Adrenal gland (tissue), 12 donors: ENCODE data around the gene HOXC13. TPM values are rescaled to one million over a fixed set of nuclear protein-coding genes. Genes with fewer than 3 reads are reported as not detected.

Experiments used
- DNase-seq, 7 donors: peaks; one replicate each; pipeline ENCODE4 v3.0.0-alpha.2; 2019 to 2020
- H3K27ac ChIP-seq, 5 donors: fragments of 200-600 bp; sonication (generic) in 4 of 5; 1 replicate in 3 of 5; 2 replicates in 2 of 5; pipeline versions ENCODE4 v1.5.1 to v1.8.0; 2016 to 2020; ENCODE audit warnings: mild to moderate bottlenecking in 1 of 5
- H3K27me3 ChIP-seq: fragments of 200-600 bp; 2 replicates; pipeline ENCODE4 v1.8.0; 2021
- H3K36me3 ChIP-seq, 2 donors: fragments of 200-600 bp; replicated peaks in 1 of 2; 1 replicate in 1 of 2; 2 replicates in 1 of 2; pipeline versions ENCODE4 v1.5.1 to v1.8.0; 2018 to 2022
- H3K4me1 ChIP-seq, 2 donors: fragments of 200-600 bp; replicated peaks in 1 of 2; 1 replicate in 1 of 2; 2 replicates in 1 of 2; pipeline versions ENCODE4 v1.5.1 to v1.8.0; 2018 to 2021
- H3K4me3 ChIP-seq, 4 donors: fragments of 200-600 bp; sonication (generic) in 3 of 4; one replicate each; pipeline ENCODE4 v1.5.1; 2016 to 2018
- H3K9me3 ChIP-seq, 3 donors: fragments of 200-600 bp; sonication (generic) in 1 of 3; replicated peaks in 1 of 3; 1 replicate in 2 of 3; 2 replicates in 1 of 3; pipeline versions ENCODE4 v1.5.1 to v1.8.0; 2016 to 2021
- CTCF ChIP-seq, 6 experiments: fragments of 450-650 bp in 4 of 6; fragments of 200-600 bp in 2 of 6; sonication (generic) in 1 of 6; IDR thresholded peaks; 1 replicate in 5 of 6; 2 replicates in 1 of 6; pipeline versions ENCODE4 v1.5.1 to v1.8.0; 2016 to 2021; ENCODE audit warnings: antibody characterized with exemption in 6 of 6, mild to moderate bottlenecking in 2 of 6, moderate library complexity in 1 of 6
- POLR2A ChIP-seq, 2 donors: fragments of 450-650 bp; IDR thresholded peaks; one replicate each; pipeline ENCODE4 v1.6.1; 2017; ENCODE audit warnings: antibody characterized with exemption in 2 of 2, mild to moderate bottlenecking in 2 of 2, moderate library complexity in 1 of 2
- WGBS, 4 donors: extraction: QIAGEN DNeasy Blood & Tissue Kit in 2 of 4; methylation state at CpG; one replicate each; pipeline versions ENCODE4 v1.1.5 to v1.1.7; 2013 to 2017; 5-methylcytosine and 5-hydroxymethylcytosine counted together
- intact Hi-C, 2 donors: fragments of 100-400 bp; cut with DNase I; formaldehyde crosslinking; loops; one replicate each; pipeline versions ENCODE4 v1.14.1 to v1.15.0; 2022 to 2023
- polyA plus RNA-seq, 3 donors: library from polyadenylated mRNA; stranded (reverse); fragments of 200-250 nt in 2 of 3; fragments of 350-450 nt in 1 of 3; fragmentation: Illumina TruSeq in 1 of 3; extraction: RNeasy Lipid Tissue Mini Kit (QIAGEN cat#74804) in 1 of 3; gene quantifications; one replicate each; pipeline ENCODE4 v1.2.3, GENCODE V29; 2013 to 2014
- total RNA-seq, 9 donors: library from RNA; depleted of rRNA in 4 of 9; stranded (reverse); fragments of >200 nt in 4 of 9; fragments of 120-200 nt in 1 of 9; fragmentation: NEBNext Ultra II Directional in 1 of 9; extraction: Animal tissue kit (Norgen Biotek cat#: 25700) in 1 of 9; gene quantifications; one replicate each; pipeline versions ENCODE4 v1.1.0 to v1.2.4, GENCODE V29; 2013 to 2023
- donor health status: healthy with polysubstance abuse.
- donor health status: Bipolar disorder and iron deficiency.
- donor health status: DM: yes; HTN: yes; CAD: no.
- donor health status: DM: no; HTN: no; CAD: no.
- donor health status: DM: no; HTN: no; CAD: no.
- donor health status: DM: yes; HTN: yes; CAD: no.

The HOXC13 gene
- total and polyA plus RNA-seq, 12 donors, result 0.11 TPM; not detected in 11

GRCh38 chr12:53931844-53932581, 6.6 kb upstream of the HOXC13 start:
- H3K36me3 ChIP-seq, result no peaks in the 10 kb centered on the region
- H3K4me3 ChIP-seq, result no peak overlapping the region
- H3K27ac ChIP-seq, result no peak overlapping the region
- 31 to 45% (median 36%) methylated on average over 4 of the region's 4 CpGs for WGBS, 4 donors
- intact Hi-C loops, result no loop called here
- no peak for DNase-seq
- peaks cover 94% of the 10 kb centered on the region for H3K27me3 ChIP-seq
- no peaks in the 10 kb centered on the region for H3K9me3 ChIP-seq
- no peaks in the 10 kb centered on the region for H3K4me1 ChIP-seq
- TF ChIP-seq POLR2A (IDR thresholded peaks at IDR 0.05) (no peak), CTCF (IDR thresholded peaks at IDR 0.05) (no peak)

GRCh38 chr12:53932915-53933314, 5.7 kb upstream of the HOXC13 start:
- Histone ChIP-seq H3K4me3 (no peak overlapping the region), H3K36me3 (no peaks in the 10 kb centered on the region), H3K27ac (no peak overlapping the region), H3K27me3 (peaks cover 94% of the 10 kb centered on the region), H3K4me1 (no peaks in the 10 kb centered on the region), H3K9me3 (no peaks in the 10 kb centered on the region)
- TF ChIP-seq CTCF (IDR thresholded peaks at IDR 0.05) (no peak), POLR2A (IDR thresholded peaks at IDR 0.05) (no peak)
- WGBS, 4 donors, result 35 to 57% (median 46%) methylated on average over 4 of the region's 4 CpGs
- intact Hi-C loops, result no loop called here
- no peak for DNase-seq

GRCh38 chr12:53935383-53936341, 3.0 kb upstream of the HOXC13 start:
- Histone ChIP-seq H3K27ac (no peak overlapping the region), H3K27me3 (peaks cover 94% of the 10 kb centered on the region), H3K36me3 (no peaks in the 10 kb centered on the region), H3K4me3 (no peak overlapping the region), H3K9me3 (no peaks in the 10 kb centered on the region), H3K4me1 (no peaks in the 10 kb centered on the region)
- TF ChIP-seq POLR2A (IDR thresholded peaks at IDR 0.05), result no peak
- no peak for TF ChIP-seq CTCF (IDR thresholded peaks at IDR 0.05)
- 15 to 16% (median 15%) methylated on average over 49 of the region's 49 CpGs for WGBS, 4 donors
- intact Hi-C loops, result no loop called here
- DNase-seq, result no peak

GRCh38 chr12:53937099-53937498, 1.5 kb upstream of the HOXC13 start:
- H3K27ac ChIP-seq, result no peak overlapping the region
- intact Hi-C loops, result no loop called here
- no peak overlapping the region for H3K4me3 ChIP-seq
- DNase-seq, result no peak
- 14 to 20% (median 17%) methylated on average over 12 of the region's 12 CpGs for WGBS, 4 donors
- no peaks in the 10 kb centered on the region for H3K9me3 ChIP-seq
- H3K27me3 ChIP-seq, result peaks cover 94% of the 10 kb centered on the region
- TF ChIP-seq CTCF (IDR thresholded peaks at IDR 0.05) (no peak), POLR2A (IDR thresholded peaks at IDR 0.05) (no peak)
- H3K36me3 ChIP-seq, result no peaks in the 10 kb centered on the region
- H3K4me1 ChIP-seq, result no peaks in the 10 kb centered on the region
